H9 (cell line): ENCODE data around the gene ABCA6. TPM values are rescaled to one million over a fixed set of nuclear protein-coding genes. Genes with fewer than 3 reads are reported as not detected.

Experiments used
- DNase-seq: peaks from one replicate; pipeline ENCODE4 v3.0.0-alpha.2; 2017
- H2AFZ ChIP-seq: one replicate; pipeline ENCODE4 v1.6.1; 2013; ENCODE audit warnings: mild to moderate bottlenecking, low read length, control low read depth, moderate library complexity
- H2AK5ac ChIP-seq: 2 replicates; pipeline ENCODE4 v1.6.1; 2013; ENCODE audit warnings: low read length, control low read depth, mixed read lengths; ENCODE audit not compliant: insufficient read length
- H2BK120ac ChIP-seq: one replicate; pipeline ENCODE4 v1.6.1; 2013; ENCODE audit warnings: low read depth, mild to moderate bottlenecking, low read length, control low read depth, inconsistent platforms; ENCODE audit not compliant: poor library complexity, severe bottlenecking
- H2BK12ac ChIP-seq: 2 replicates; pipeline ENCODE4 v1.6.1; 2013; ENCODE audit warnings: low read length, control low read depth, mixed read lengths, low read depth; ENCODE audit not compliant: insufficient read length
- H2BK15ac ChIP-seq: 2 replicates; pipeline ENCODE4 v1.6.1; 2013; ENCODE audit warnings: low read depth, low read length, control low read depth
- H2BK20ac ChIP-seq: one replicate; pipeline ENCODE4 v1.6.1; 2013; ENCODE audit warnings: low read depth, mild to moderate bottlenecking, low read length, control low read depth, inconsistent platforms; ENCODE audit not compliant: poor library complexity, severe bottlenecking
- H2BK5ac ChIP-seq: 2 replicates; pipeline ENCODE4 v1.6.1; 2013; ENCODE audit warnings: low read length, control low read depth, mixed read lengths; ENCODE audit not compliant: insufficient read length
- H3K14ac ChIP-seq: 2 replicates; pipeline ENCODE4 v1.6.1; 2013; ENCODE audit warnings: low read length, control low read depth; ENCODE audit not compliant: insufficient read depth
- H3K18ac ChIP-seq: 2 replicates; pipeline ENCODE4 v1.6.1; 2013; ENCODE audit warnings: low read depth, mild to moderate bottlenecking, mixed read lengths, low read length, control low read depth; ENCODE audit not compliant: insufficient read length
- H3K23ac ChIP-seq: 2 replicates; pipeline ENCODE4 v1.6.1; 2013; ENCODE audit warnings: low read length, control low read depth, mixed read lengths, low read depth; ENCODE audit not compliant: insufficient read length
- H3K23me2 ChIP-seq: 2 replicates; pipeline ENCODE4 v1.6.1; 2013; ENCODE audit warnings: low read depth, mild to moderate bottlenecking, mixed read lengths, low read length, control low read depth; ENCODE audit not compliant: insufficient read length, poor library complexity, severe bottlenecking
- H3K27ac ChIP-seq: 2 replicates; pipeline ENCODE4 v1.5.1; 2013; ENCODE audit warnings: low read length, control low read depth, mixed read lengths, low read depth; ENCODE audit not compliant: insufficient read length
- H3K27me3 ChIP-seq: 2 replicates; pipeline ENCODE4 v1.6.1; 2013; ENCODE audit warnings: low read length, control low read depth, inconsistent platforms; ENCODE audit not compliant: insufficient read depth
- H3K4ac ChIP-seq: 2 replicates; pipeline ENCODE4 v1.6.1; 2013; ENCODE audit warnings: low read depth, mild to moderate bottlenecking, control low read depth, inconsistent platforms, low read length, moderate library complexity
- H3K4me1 ChIP-seq: 2 replicates; pipeline ENCODE4 v1.6.1; 2013; ENCODE audit warnings: low read length, control low read depth, inconsistent platforms; ENCODE audit not compliant: insufficient read depth
- H3K4me2 ChIP-seq: 2 replicates; pipeline ENCODE4 v1.6.1; 2013; ENCODE audit warnings: low read length, control low read depth, mixed read lengths; ENCODE audit not compliant: insufficient read length, insufficient read depth
- H3K56ac ChIP-seq: 2 replicates; pipeline ENCODE4 v1.6.1; 2013; ENCODE audit warnings: low read depth, mild to moderate bottlenecking, mixed read lengths, low read length, control low read depth; ENCODE audit not compliant: insufficient read length
- H3K79me1 ChIP-seq: 2 replicates; pipeline ENCODE4 v1.6.1; 2013; ENCODE audit warnings: low read depth, mild to moderate bottlenecking, moderate library complexity, low read length, control low read depth, inconsistent platforms; ENCODE audit not compliant: insufficient read depth, poor library complexity, severe bottlenecking
- H3K79me2 ChIP-seq: 2 replicates; pipeline ENCODE4 v1.6.1; 2013; ENCODE audit warnings: low read length, control low read depth, inconsistent platforms; ENCODE audit not compliant: insufficient read depth
- H3K9ac ChIP-seq: 2 replicates; pipeline ENCODE4 v1.6.1; 2013; ENCODE audit warnings: low read length, control low read depth, mixed read lengths; ENCODE audit not compliant: insufficient read length; ENCODE audit errors: extremely low read depth
- H3K9me3 ChIP-seq: one replicate; pipeline ENCODE4 v1.6.1; 2013; ENCODE audit warnings: low read depth, low read length, inconsistent platforms; ENCODE audit not compliant: control insufficient read depth
- H3T11ph ChIP-seq: one replicate; pipeline ENCODE4 v1.6.1; 2013; ENCODE audit warnings: mild to moderate bottlenecking, low read length, control low read depth, inconsistent platforms
- H4K20me1 ChIP-seq: one replicate; pipeline ENCODE4 v1.6.1; 2013; ENCODE audit not compliant: control insufficient read depth, insufficient read length, insufficient read depth
- H4K5ac ChIP-seq: 2 replicates; pipeline ENCODE4 v1.6.1; 2013; ENCODE audit warnings: low read depth, mild to moderate bottlenecking, mixed read lengths, low read length, control low read depth; ENCODE audit not compliant: insufficient read length
- H4K8ac ChIP-seq: replicated peaks from 2 replicates; pipeline ENCODE4 v1.6.1; 2013; ENCODE audit warnings: low read length, control low read depth, mixed read lengths, low read depth; ENCODE audit not compliant: insufficient read length
- H4K91ac ChIP-seq: 2 replicates; pipeline ENCODE4 v1.6.1; 2013; ENCODE audit warnings: low read depth, mild to moderate bottlenecking, moderate library complexity, mixed read lengths, low read length, control low read depth; ENCODE audit not compliant: insufficient read length
- H3K27ac Mint-ChIP-seq, 3 experiments: 2 replicates in 2 of 3; 3 replicates in 1 of 3; pipeline ENCODE4 v1.8.0; 2020 to 2021; ENCODE audit warnings: mixed read lengths in 3 of 3, mild to moderate bottlenecking in 1 of 3, moderate library complexity in 1 of 3
- H3K27me3 Mint-ChIP-seq: 2 replicates; pipeline ENCODE4 v1.8.0; 2021; ENCODE audit warnings: low read depth, mild to moderate bottlenecking, moderate library complexity, mixed read lengths
- H3K36me3 Mint-ChIP-seq, 3 experiments: 2 replicates in 2 of 3; 3 replicates in 1 of 3; pipeline ENCODE4 v1.8.0; 2020 to 2021; ENCODE audit warnings: low read depth in 3 of 3, mixed read lengths in 3 of 3; ENCODE audit not compliant: insufficient read depth in 1 of 3
- H3K4me1 Mint-ChIP-seq, 2 experiments: 2 replicates each; pipeline ENCODE4 v1.8.0; 2020; ENCODE audit warnings: mixed read lengths in 2 of 2
- H3K4me3 Mint-ChIP-seq, 2 experiments: 2 replicates in 1 of 2; 3 replicates in 1 of 2; pipeline ENCODE4 v1.8.0; 2020 to 2021; ENCODE audit warnings: mild to moderate bottlenecking in 2 of 2, mixed read lengths in 2 of 2, moderate library complexity in 1 of 2
- H3K9me3 Mint-ChIP-seq, 2 experiments: 2 replicates in 1 of 2; 3 replicates in 1 of 2; pipeline ENCODE4 v1.8.0; 2020; ENCODE audit warnings: mild to moderate bottlenecking in 2 of 2, mixed read lengths in 2 of 2, moderate library complexity in 1 of 2
- CTCF ChIP-seq: fragments of 200-600 bp; sonication (generic); conservative IDR thresholded peaks from 3 replicates; pipeline ENCODE4 v1.8.0; 2021; ENCODE audit warnings: antibody characterized with exemption, mild to moderate bottlenecking
- WGBS: extraction: QIAGEN DNeasy Blood & Tissue Kit; methylation state at CpG from one replicate; pipeline ENCODE4 v1.1.7; 2013; ENCODE audit warnings: missing lambda C conversion rate, low lambda C conversion rate, mixed read lengths; ENCODE audit not compliant: insufficient read length; ENCODE audit errors: extremely low coverage; 5-methylcytosine and 5-hydroxymethylcytosine counted together
- total RNA-seq: library from RNA; stranded (reverse); gene quantifications from 2 replicates; pipeline ENCODE4 v1.2.1, GENCODE V29; 2021

ABCA6 gene
- total RNA-seq, 1 experiment from 2014 or later = not detected

GRCh38 chr17:69175625-69176456 is 34.1 kb upstream of the ABCA6 start:
- Histone ChIP-seq H3K23me2 (no peaks in the 10 kb centered on the region), H3T11ph (no peak overlapping the region), H3K9me3 (no peaks in the 10 kb centered on the region), H3K27me3 (no peaks in the 10 kb centered on the region), H3K27ac (no peak overlapping the region), H2AFZ (no peak overlapping the region), H4K91ac (no peak overlapping the region), H2BK5ac (no peak overlapping the region), H3K56ac (no peak overlapping the region), H3K4me2 (no peak overlapping the region), H2BK12ac (no peak overlapping the region), H2BK120ac (no peak overlapping the region), H3K79me1 (no peaks in the 10 kb centered on the region), H3K4me1 (no peaks in the 10 kb centered on the region), H3K79me2 (no peaks in the 10 kb centered on the region), H4K5ac (no peak overlapping the region), H2BK20ac (no peak overlapping the region), H3K14ac (no peak overlapping the region), H2AK5ac (no peak overlapping the region), H3K4ac (no peak overlapping the region), H3K23ac (no peak overlapping the region), H3K18ac (no peak overlapping the region), H3K9ac (no peak overlapping the region), H4K8ac (no peak overlapping the region), H2BK15ac (no peak overlapping the region), H4K20me1 (no peaks in the 10 kb centered on the region)
- Mint-ChIP-seq H3K9me3 (no peaks in the 10 kb centered on the region), H3K4me1 (no peaks in the 10 kb centered on the region), H3K27ac (no peak overlapping the region), H3K4me3 (no peak overlapping the region), H3K36me3 (no peaks in the 10 kb centered on the region), H3K27me3 (no peaks in the 10 kb centered on the region)
- TF ChIP-seq CTCF = no peak
- no peak for DNase-seq
- no CpG with 5 or more reads among the region's 4 CpGs for WGBS
